Rectal smooth muscle tissue (tissue), 1 donor: ENCODE measurements around the gene RDX.

Experiments
- H3K27ac ChIP-seq: one replicate; pipeline ENCODE4 v1.7.0; 2013; ENCODE audit warnings: low read depth, low read length, inconsistent platforms
- H3K27me3 ChIP-seq: one replicate; pipeline ENCODE4 v1.7.0; 2013; ENCODE audit warnings: low read length; ENCODE audit not compliant: control insufficient read depth, insufficient read depth
- H3K36me3 ChIP-seq: one replicate; pipeline ENCODE4 v1.7.0; 2013; ENCODE audit warnings: low read length; ENCODE audit not compliant: control insufficient read depth, insufficient read depth
- H3K4me1 ChIP-seq: one replicate; pipeline ENCODE4 v1.7.0; 2013; ENCODE audit warnings: low read length; ENCODE audit not compliant: control insufficient read depth, insufficient read depth
- H3K4me3 ChIP-seq: one replicate; pipeline ENCODE4 v1.7.0; 2013; ENCODE audit warnings: low read length
- H3K9ac ChIP-seq: one replicate; pipeline ENCODE4 v1.7.0; 2013; ENCODE audit warnings: low read length

The RDX gene

DNA sequence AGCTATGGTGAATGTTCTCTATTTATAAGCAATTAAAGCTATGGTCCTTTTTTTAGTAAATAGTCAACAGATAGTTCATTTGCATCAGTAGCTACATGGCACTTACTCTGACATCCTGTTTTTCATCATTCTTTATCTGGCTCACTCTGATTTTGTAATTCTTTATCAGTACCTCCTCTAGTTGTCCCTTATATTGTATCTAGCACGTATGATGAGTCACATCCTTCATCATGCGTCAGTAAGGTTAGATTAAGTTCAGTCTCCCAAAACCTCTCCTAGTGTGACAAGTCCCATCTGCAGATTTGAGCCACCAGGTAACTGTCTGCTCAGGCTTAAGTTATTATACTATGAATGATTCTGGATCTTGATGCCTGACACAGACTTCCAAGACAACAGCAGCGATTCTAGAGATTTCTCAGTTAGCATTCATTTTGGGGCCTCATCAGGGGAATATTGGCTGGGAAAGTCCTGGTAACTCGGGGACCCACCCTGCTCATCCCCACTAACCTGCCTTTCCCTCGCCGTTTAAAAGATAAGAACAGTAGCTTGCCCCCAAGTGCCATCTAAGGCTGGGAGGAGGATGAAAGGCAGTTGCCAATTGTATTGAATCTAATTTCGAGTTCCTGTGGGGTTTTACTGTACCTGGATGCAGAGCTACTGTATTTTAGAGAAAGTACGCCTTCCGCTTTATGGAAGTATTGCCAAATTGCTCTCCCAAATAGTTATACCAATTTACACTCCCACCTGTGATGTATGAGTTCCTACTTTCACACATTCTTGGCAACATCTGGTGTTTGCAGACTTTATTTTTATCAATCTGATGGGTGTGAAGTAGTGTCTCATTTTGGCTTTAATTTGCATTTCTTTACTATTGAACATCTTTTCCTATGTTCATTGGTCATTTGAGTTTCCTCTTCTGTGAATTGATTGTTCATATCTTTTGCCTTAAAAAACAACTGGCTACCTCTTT, 147.4 kb downstream of the RDX start:
- Histone ChIP-seq H3K27me3 (no peaks in the 10 kb centered on the region), H3K9ac (no peak overlapping the region), H3K27ac (no peak overlapping the region), H3K4me1 (no peaks in the 10 kb centered on the region), H3K4me3 (no peak overlapping the region), H3K36me3 (peaks cover 2% of the 10 kb centered on the region)

DNA sequence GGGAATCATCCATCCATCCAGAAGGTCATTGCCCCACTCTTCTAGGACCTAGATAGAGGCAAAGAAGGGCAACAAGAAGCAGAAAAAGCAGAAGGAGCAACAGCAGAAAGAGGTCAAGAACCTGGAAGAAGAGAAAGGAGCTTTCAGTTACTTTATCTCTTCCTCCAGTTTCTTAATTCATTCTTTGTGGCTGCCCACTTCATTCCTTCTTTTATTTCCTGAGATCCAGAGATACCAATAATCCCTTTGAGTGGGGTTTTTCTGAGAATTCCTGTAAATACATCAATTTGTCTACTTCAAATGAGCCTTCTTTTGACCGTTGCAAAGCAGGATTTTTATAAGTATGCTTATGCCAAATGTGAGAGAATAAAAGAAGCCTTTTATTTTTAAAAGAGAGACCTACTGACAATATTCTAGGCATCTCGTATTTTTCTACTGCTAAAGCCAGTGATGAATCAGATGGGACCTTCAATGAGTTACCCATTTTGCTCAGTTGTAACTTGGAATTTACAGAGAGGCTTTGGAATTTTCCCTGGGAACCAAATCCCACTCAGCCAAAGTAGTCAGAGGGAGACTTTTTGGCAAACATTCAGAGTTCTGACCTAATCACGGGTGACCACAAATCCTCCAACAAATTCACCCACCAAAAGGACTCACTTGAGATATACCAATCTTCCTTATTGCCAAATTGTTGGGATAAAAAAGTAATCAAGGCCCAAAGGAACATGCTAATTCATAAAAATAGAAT, 148.3 kb downstream of the RDX start:
- Histone ChIP-seq H3K9ac (no peak overlapping the region), H3K27me3 (no peaks in the 10 kb centered on the region), H3K4me3 (no peak overlapping the region), H3K36me3 (peaks cover 2% of the 10 kb centered on the region), H3K27ac (no peak overlapping the region), H3K4me1 (no peaks in the 10 kb centered on the region)

DNA sequence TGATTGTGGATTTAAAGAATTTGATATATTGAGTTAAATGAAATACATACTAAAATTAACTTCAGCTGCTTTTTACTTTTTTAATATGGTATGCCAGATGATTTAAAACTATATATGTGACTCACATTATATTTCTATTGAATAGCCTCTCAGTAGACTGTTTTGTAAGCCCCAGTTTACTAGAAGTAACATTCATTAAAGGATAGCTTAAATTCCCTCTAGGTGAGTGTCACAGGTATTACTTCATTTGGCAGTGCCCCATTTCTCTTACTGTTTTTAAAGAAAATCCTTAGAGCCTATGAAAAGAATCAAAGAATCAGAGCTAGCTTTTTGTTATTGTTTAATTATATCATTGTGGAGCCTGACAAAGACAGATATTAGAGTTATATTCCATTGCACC, 154.6 kb downstream of the RDX start:
- peaks cover under 1% of the 10 kb centered on the region for H3K36me3 ChIP-seq
- H3K9ac ChIP-seq = no peak overlapping the region
- no peak overlapping the region for H3K4me3 ChIP-seq

DNA sequence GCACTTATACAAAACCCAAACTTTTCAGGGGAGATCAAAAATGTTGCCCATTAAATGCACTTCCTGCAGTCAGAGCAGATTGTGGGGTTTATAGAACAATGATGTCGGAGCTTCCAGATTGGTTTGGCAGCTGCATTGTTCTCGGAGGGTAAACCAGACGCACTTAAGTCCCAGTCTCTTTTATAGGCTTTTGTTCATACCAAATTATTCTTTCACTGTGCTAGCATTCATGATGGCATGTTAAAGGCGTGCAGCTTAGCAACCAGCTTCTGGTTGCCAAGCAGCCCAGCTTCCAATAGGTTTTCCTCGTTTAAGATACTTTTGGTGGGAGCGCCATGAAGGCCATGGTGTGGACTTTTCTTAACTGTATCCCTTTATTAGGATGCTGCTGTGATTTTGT, 162.3 kb downstream of the RDX start:
- no peak overlapping the region for H3K4me3 ChIP-seq
- no peak overlapping the region for H3K27ac ChIP-seq

More for the DNA sequence above, 154.6 kb downstream of the RDX start:
- H3K27ac ChIP-seq = no peak overlapping the region
- H3K27me3 ChIP-seq = no peaks in the 10 kb centered on the region
- no peaks in the 10 kb centered on the region for H3K4me1 ChIP-seq

DNA sequence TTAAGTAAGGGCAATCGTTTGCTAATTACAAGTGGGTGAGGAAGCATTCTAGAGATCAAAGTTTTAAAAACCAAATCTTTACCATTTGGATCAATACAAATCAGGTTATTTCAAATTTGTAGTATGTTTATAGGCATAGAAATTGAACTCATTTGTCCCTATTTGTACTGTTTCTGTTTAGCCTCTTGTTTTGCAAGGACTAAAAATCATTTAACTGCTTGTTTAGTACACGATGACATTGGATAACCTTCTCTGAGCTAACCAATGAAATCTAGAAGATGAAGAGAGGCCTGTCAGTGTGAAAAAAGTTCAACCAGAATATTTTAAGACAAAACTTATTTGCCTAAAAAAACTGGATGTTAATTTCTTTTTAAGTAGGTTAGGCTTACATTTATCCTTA, 163.3 kb downstream of the RDX start:
- Histone ChIP-seq H3K27ac (no peak overlapping the region), H3K4me3 (no peak overlapping the region), H3K27me3 (no peaks in the 10 kb centered on the region)

More for the DNA sequence above, 162.3 kb downstream of the RDX start:
- Histone ChIP-seq H3K9ac (no peak overlapping the region), H3K36me3 (peaks cover 2% of the 10 kb centered on the region), H3K27me3 (no peaks in the 10 kb centered on the region), H3K4me1 (no peaks in the 10 kb centered on the region)

DNA sequence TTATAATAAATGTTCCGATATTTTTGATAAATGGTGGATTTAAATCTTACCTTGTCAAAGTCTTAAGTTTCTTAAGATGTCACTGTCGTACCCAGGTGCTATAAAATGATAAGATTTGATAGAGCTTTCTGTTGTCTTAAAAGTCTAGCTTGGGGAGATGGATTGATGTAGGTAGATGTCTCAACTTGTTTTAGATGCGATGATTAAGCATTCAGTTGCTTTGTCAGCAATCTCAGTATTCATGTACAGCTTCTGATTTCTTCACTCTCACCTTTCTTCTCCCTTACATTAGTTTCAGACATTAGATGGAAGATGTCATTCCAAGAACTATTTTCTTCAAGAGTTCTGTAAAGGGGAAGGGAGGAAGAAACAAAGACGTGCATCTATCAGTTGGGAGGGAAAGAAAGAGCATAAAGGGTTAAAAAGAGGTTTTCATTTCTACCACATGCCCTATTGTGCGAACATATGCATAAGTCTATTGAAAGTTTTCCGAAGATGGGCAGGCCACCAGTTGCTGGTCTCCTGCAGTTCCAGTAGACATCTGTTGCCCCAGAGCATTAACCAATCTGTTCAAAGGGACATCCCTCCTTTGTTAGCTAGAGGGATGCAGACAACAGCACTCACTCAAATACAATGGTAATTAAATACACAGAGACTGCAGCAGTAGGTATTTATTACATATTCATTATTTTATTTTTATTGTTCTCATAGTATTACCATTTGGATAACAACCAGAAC, 164.9 kb downstream of the RDX start:
- Histone ChIP-seq H3K9ac (no peak overlapping the region), H3K27ac (no peak overlapping the region), H3K4me3 (no peak overlapping the region), H3K27me3 (no peaks in the 10 kb centered on the region), H3K36me3 (no peaks in the 10 kb centered on the region), H3K4me1 (no peaks in the 10 kb centered on the region)

More for the DNA sequence above, 163.3 kb downstream of the RDX start:
- Histone ChIP-seq H3K9ac (no peak overlapping the region), H3K4me1 (no peaks in the 10 kb centered on the region), H3K36me3 (peaks cover 2% of the 10 kb centered on the region)

DNA sequence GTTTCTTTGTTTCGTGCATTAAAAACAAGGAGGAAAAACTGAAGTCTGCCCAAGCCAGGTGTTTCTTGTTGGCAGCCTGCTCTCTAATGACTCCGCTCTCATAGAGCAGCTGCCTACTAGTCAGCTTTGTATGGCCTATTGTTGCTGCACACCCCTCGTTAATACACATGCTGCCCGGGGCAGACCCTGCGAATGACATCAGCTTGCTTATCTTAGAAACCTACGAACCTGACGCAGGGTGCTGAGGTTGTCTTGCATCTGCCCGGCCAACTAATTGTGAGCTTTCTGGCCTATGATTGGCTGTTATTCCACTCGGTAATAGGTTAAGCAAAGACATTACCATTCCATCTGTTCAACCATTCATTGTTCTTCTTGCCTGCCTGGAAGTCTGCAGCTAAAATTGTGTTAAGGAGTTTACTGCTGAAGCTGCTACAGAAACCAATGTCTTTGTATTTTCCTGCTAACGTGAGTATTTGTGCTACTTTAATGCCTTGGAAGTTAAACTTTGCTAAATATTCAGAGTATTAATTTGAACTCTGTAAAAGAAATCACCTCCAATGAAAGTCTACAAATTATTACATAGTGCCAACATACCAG, 165.7 kb downstream of the RDX start:
- no peak overlapping the region for H3K4me3 ChIP-seq

DNA sequence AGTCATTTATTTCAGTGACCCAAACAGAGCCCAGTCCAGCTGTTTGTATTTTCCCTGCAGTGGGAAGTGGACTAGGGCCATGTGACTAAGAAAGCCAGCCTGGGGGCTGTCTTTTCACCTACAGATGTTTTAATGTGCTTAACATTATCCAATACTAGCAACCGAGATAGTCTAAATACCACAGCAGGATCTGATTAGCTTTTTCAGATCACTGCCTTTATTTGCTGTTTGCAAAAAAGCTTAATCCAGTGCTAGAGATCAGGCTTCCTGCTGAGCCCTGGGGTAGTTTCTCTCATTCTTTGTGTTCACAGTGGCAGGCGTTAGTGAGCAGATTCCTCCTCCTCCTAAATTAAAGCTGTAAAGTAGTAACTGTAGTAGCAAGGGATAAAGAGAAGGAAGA, 168.3 kb downstream of the RDX start:
- no peak overlapping the region for H3K27ac ChIP-seq
- H3K36me3 ChIP-seq = no peaks in the 10 kb centered on the region
- H3K4me1 ChIP-seq = no peaks in the 10 kb centered on the region
- H3K4me3 ChIP-seq = no peak overlapping the region
- no peaks in the 10 kb centered on the region for H3K27me3 ChIP-seq
- H3K9ac ChIP-seq = no peak overlapping the region

More for the DNA sequence above, 165.7 kb downstream of the RDX start:
- no peak overlapping the region for H3K27ac ChIP-seq
- no peaks in the 10 kb centered on the region for H3K4me1 ChIP-seq
- no peaks in the 10 kb centered on the region for H3K36me3 ChIP-seq
- no peak overlapping the region for H3K9ac ChIP-seq
- H3K27me3 ChIP-seq = no peaks in the 10 kb centered on the region

DNA sequence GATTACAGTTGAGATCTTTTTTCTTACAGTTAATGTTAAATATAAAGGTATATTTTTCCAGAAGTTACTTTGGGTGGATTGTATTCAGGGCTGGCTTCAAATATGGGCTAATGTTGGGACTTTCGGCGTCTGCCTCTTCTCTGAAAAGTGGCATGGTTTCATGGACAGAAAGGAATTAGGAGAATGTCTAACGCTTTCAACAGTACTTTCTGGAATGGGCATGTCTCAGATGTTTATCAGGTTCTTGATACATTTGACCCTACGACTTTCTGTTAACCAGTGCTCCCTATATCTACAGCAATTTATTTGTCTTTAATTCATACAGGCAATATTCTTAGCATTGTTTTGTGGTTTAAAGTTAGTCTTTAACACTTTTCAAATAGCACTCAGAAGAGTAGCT, 169.5 kb downstream of the RDX start:
- H3K4me3 ChIP-seq = no peak overlapping the region

DNA sequence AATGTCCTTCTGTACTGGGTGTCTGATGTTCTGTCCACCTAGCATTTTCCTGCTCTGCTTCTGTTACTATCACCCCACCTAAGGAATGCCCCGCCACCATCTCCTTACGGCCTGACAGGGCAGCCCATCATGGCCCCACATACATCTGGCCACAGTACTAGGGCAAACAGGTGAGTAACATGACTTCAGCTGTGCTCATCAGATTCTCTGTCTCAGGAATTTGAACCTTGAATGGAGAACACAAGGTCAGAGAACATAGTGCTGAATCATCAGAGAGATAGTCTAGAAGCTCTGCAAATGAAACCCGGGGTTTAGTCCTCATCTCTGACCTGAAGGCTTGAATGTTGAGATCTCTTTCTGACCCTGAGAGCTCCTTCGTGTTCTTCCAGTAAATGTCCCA, 170.8 kb downstream of the RDX start:
- H3K27ac ChIP-seq = no peak overlapping the region
- no peak overlapping the region for H3K4me3 ChIP-seq
- H3K4me1 ChIP-seq = no peaks in the 10 kb centered on the region

More for the DNA sequence above, 169.5 kb downstream of the RDX start:
- no peaks in the 10 kb centered on the region for H3K36me3 ChIP-seq
- no peak overlapping the region for H3K27ac ChIP-seq
- H3K9ac ChIP-seq = no peak overlapping the region
- no peaks in the 10 kb centered on the region for H3K4me1 ChIP-seq
- no peaks in the 10 kb centered on the region for H3K27me3 ChIP-seq

More for the DNA sequence above, 170.8 kb downstream of the RDX start:
- Histone ChIP-seq H3K36me3 (no peaks in the 10 kb centered on the region), H3K9ac (no peak overlapping the region), H3K27me3 (no peaks in the 10 kb centered on the region)
